ENCODE data around the gene NFKBIE. TPM values are rescaled to one million over a fixed set of nuclear protein-coding genes. Genes with fewer than 3 reads are reported as not detected.
A peak's percentile ranks its signal among the peaks of the same experiment; 100 is the strongest.

The NFKBIE gene
- total RNA-seq, 1 experiment from 2014 or later = 32.7 TPM

- Mint-ChIP-seq H3K27ac (ENCODE audit: unreplicated experiment) (peak overlapping the region; percentile 72), H3K4me3 (ENCODE audit: low read depth, unreplicated experiment) (peak overlapping the region; percentile 86), H3K9me3 (ENCODE audit: low read depth, unreplicated experiment) (no peaks in the 10 kb centered on the region), H3K27me3 (ENCODE audit: unreplicated experiment) (no peaks in the 10 kb centered on the region), H3K36me3 (ENCODE audit: insufficient read depth, unreplicated experiment) (peaks cover 79% of the 10 kb centered on the region), H3K4me1 (ENCODE audit: low read depth, unreplicated experiment) (peaks cover 75% of the 10 kb centered on the region)
- CTCF ChIA-PET = interaction anchor here (0.6 to 1.8 kb wide), 10 partner anchors 9 to 835 kb away, joined by 3 to 14 read pairs (median 4); partner anchors contain the start of gene HSP90AB1
- no peak for DNase-seq
- no TSS peak for BruUV-seq (replicated peaks)
- intact Hi-C loops (cut with micrococcal nuclease; ENCODE audit: unreplicated experiment) = no loop called here
- no peak for TF ChIP-seq CTCF (IDR thresholded peaks at IDR 0.05; ENCODE audit: unreplicated experiment)
Measured at GRCh38 chr6:44256775-44257024, 8.7 kb downstream of the NFKBIE start.

GRCh38 chr6:44255871-44256774, 9.2 kb downstream of the NFKBIE start:
- Mint-ChIP-seq H3K27me3 (ENCODE audit: unreplicated experiment) (no peaks in the 10 kb centered on the region), H3K4me1 (ENCODE audit: low read depth, unreplicated experiment) (peaks cover 75% of the 10 kb centered on the region), H3K36me3 (ENCODE audit: insufficient read depth, unreplicated experiment) (peaks cover 85% of the 10 kb centered on the region), H3K9me3 (ENCODE audit: low read depth, unreplicated experiment) (no peaks in the 10 kb centered on the region), H3K4me3 (ENCODE audit: low read depth, unreplicated experiment) (peak overlapping the region; percentile 86), H3K27ac (ENCODE audit: unreplicated experiment) (peak overlapping the region; percentile 72)
- DNase-seq = peak; percentile 50
- CTCF ChIA-PET = interaction anchor here (0.6 to 1.8 kb wide), 9 partner anchors 9 to 589 kb away, joined by 3 to 14 read pairs (median 4); partner anchors contain the start of gene HSP90AB1
- BruUV-seq (replicated peaks) = no TSS peak
- intact Hi-C loops (cut with micrococcal nuclease; ENCODE audit: unreplicated experiment) = no loop called here
- TF ChIP-seq CTCF (IDR thresholded peaks at IDR 0.05; ENCODE audit: unreplicated experiment) = no peak

GRCh38 chr6:44255105-44255808, 10.1 kb downstream of the NFKBIE start:
- peaks cover 92% of the 10 kb centered on the region for H3K36me3 Mint-ChIP-seq (ENCODE audit: insufficient read depth, unreplicated experiment)

More at GRCh38 chr6:44255105-44255808, 10.1 kb downstream of the NFKBIE start:
- peak; percentile 33 for DNase-seq
- TSS peak; percentile 23 for BruUV-seq (replicated peaks)
- intact Hi-C loops (cut with micrococcal nuclease; ENCODE audit: unreplicated experiment) = no loop called here
- H3K4me1 Mint-ChIP-seq (ENCODE audit: low read depth, unreplicated experiment) = peaks cover 77% of the 10 kb centered on the region
- CTCF ChIA-PET = no interaction called here
- no peak for TF ChIP-seq CTCF (IDR thresholded peaks at IDR 0.05; ENCODE audit: unreplicated experiment)
- H3K27me3 Mint-ChIP-seq (ENCODE audit: unreplicated experiment) = no peaks in the 10 kb centered on the region
- H3K9me3 Mint-ChIP-seq (ENCODE audit: low read depth, unreplicated experiment) = no peaks in the 10 kb centered on the region
- H3K27ac Mint-ChIP-seq (ENCODE audit: unreplicated experiment) = peak overlapping the region; percentile 72
- peak overlapping the region; percentile 86 for H3K4me3 Mint-ChIP-seq (ENCODE audit: low read depth, unreplicated experiment)
